Breast epithelium (tissue), 4 donors: Measurements from ENCODE around the gene RAB1A. TPM values are rescaled to one million over a fixed set of nuclear protein-coding genes. Genes with fewer than 3 reads are reported as not detected.

ENCODE experiments used
- DNase-seq, 2 donors: peaks; one replicate each; pipeline ENCODE4 v3.0.0-alpha.2; 2019; ENCODE audit warnings: low spot score in 2 of 2
- H3K27ac ChIP-seq, 2 donors: fragments of 200-600 bp; sonication (generic) in 1 of 2; one replicate each; pipeline ENCODE4 v1.5.1; 2016 to 2019; ENCODE audit warnings: mild to moderate bottlenecking in 1 of 2
- H3K27me3 ChIP-seq, 2 donors: fragments of 200-600 bp; sonication (generic) in 1 of 2; one replicate each; pipeline versions ENCODE4 v1.5.1 to v1.6.0; 2017 to 2019; ENCODE audit warnings: control low read depth in 1 of 2, mild to moderate bottlenecking in 1 of 2
- H3K36me3 ChIP-seq: fragments of 200-600 bp; one replicate; pipeline ENCODE4 v1.5.1; 2019
- H3K4me1 ChIP-seq, 2 donors: fragments of 200-600 bp; sonication (generic); one replicate each; pipeline ENCODE4 v1.5.1; 2016 to 2019; ENCODE audit warnings: control low read depth in 1 of 2
- H3K4me3 ChIP-seq, 3 donors: fragments of 200-600 bp; sonication (generic); 1 replicate in 2 of 3; 2 replicates in 1 of 3; pipeline ENCODE4 v1.5.1; 2016 to 2019; ENCODE audit warnings: mild to moderate bottlenecking in 3 of 3, moderate library complexity in 2 of 3
- H3K9me3 ChIP-seq, 2 donors: fragments of 200-600 bp; sonication (generic) in 1 of 2; one replicate each; pipeline ENCODE4 v1.5.1; 2016 to 2019; ENCODE audit warnings: control low read depth in 1 of 2
- CTCF ChIP-seq, 3 donors: fragments of 450-650 bp; IDR thresholded peaks; one replicate each; pipeline ENCODE4 v1.5.1; 2016 to 2017; ENCODE audit warnings: antibody characterized with exemption in 3 of 3, mild to moderate bottlenecking in 3 of 3, moderate library complexity in 3 of 3
- POLR2A ChIP-seq: fragments of 450-650 bp; IDR thresholded peaks from one replicate; pipeline ENCODE4 v1.6.1; 2016; ENCODE audit warnings: antibody characterized with exemption, mild to moderate bottlenecking, moderate library complexity
- POLR2AphosphoS5 ChIP-seq, 3 donors: sonication (generic); formaldehyde crosslinking; IDR thresholded peaks; one replicate each; pipeline ENCODE4 v1.6.1; 2017; ENCODE audit warnings: antibody characterized with exemption in 3 of 3
- intact Hi-C: fragments of 100-400 bp; cut with DNase I; formaldehyde crosslinking; loops from one replicate; pipeline ENCODE4 v1.15.1; 2023; ENCODE audit warnings: low total_unique reads
- total RNA-seq, 3 donors: library from RNA; depleted of rRNA; stranded (reverse); fragments of >200 nt; gene quantifications; one replicate each; pipeline ENCODE4 v1.1.0, GENCODE V29; 2016

The RAB1A gene
- total RNA-seq, 3 donors from 2014 or later: 86.1 to 107 (median 89.5) TPM

- TF ChIP-seq POLR2AphosphoS5 (IDR thresholded peaks at IDR 0.05): no peak
- no peak for TF ChIP-seq POLR2A
- no peak for TF ChIP-seq CTCF (IDR thresholded peaks at IDR 0.05)
- DNase-seq: no peak
- no peaks in the 10 kb centered on the region for H3K36me3 ChIP-seq
- no peaks in the 10 kb centered on the region for H3K27me3 ChIP-seq
- H3K4me1 ChIP-seq: peaks cover 8 to 32% of the 10 kb centered on the region in 2 donors
- intact Hi-C loops: no loop called here
- peak overlapping the region; percentile 43 to 54 for H3K27ac ChIP-seq
- no peaks in the 10 kb centered on the region for H3K9me3 ChIP-seq
- H3K4me3 ChIP-seq: no peak overlapping the region
These were observed 57.5 kb downstream of the RAB1A start for GRCh38 chr2:65072181-65072970.

GRCh38 chr2:65071499-65072180, 58.3 kb downstream of the RAB1A start:
- no peaks in the 10 kb centered on the region for H3K27me3 ChIP-seq
- no peaks in the 10 kb centered on the region for H3K36me3 ChIP-seq
- TF ChIP-seq POLR2A (no peak), CTCF (IDR thresholded peaks at IDR 0.05) (peak in 1 of 3 donors; percentile 12), POLR2AphosphoS5 (IDR thresholded peaks at IDR 0.05) (no peak)
- H3K4me3 ChIP-seq: no peak overlapping the region
- H3K27ac ChIP-seq: peak overlapping the region; percentile 43 to 54
- no peaks in the 10 kb centered on the region for H3K9me3 ChIP-seq
- peaks cover 8 to 33% of the 10 kb centered on the region in 2 donors for H3K4me1 ChIP-seq
- intact Hi-C loops: no loop called here
- no peak for DNase-seq

- Histone ChIP-seq H3K36me3 (no peaks in the 10 kb centered on the region), H3K9me3 (no peaks in the 10 kb centered on the region), H3K27ac (peak overlapping the region; percentile 77 to 82), H3K4me3 (no peak overlapping the region), H3K4me1 (peaks cover 8 to 29% of the 10 kb centered on the region in 2 donors), H3K27me3 (no peaks in the 10 kb centered on the region)
- intact Hi-C loops: no loop called here
- TF ChIP-seq POLR2A: no peak
- TF ChIP-seq CTCF (IDR thresholded peaks at IDR 0.05): no peak
- no peak for TF ChIP-seq POLR2AphosphoS5 (IDR thresholded peaks at IDR 0.05)
- DNase-seq: no peak
These were observed 59.0 kb downstream of the RAB1A start for GRCh38 chr2:65070856-65071255.

DNA sequence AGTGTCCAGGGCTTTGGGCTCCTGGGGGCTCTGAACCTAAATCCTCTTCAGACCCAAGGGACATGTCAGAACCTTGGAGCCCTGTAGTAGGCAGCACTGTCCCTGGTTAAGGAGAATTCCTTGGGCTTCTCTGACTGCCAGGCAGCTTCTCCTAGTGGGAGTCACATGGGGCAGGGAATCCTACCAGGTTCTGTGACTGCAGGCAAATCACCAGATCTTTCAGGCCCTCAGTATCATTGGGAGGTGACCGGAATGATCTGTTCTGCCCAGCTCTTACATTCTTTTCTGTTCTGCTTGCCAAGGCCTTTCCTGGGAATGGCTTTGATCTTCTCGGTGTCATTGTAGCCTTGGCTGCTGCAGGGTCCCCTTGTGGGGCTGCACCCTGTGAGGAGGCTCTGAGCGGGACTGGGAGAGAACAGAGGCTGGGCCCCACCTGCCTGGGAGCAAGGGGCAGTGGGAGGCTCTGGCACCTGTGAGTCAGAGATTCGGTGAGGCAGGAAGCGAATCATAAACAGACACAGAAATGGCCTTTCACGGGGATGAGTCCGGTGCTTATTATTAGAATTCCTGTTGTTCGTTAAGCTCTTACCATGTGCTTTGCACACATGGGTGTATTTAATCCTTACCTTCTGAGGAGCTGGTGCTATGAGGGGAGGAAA, 59.6 kb downstream of the RAB1A start:
- intact Hi-C loops: no loop called here
- Histone ChIP-seq H3K27ac (peak overlapping the region; percentile 77 to 82), H3K4me1 (peaks cover 8 to 27% of the 10 kb centered on the region in 2 donors), H3K27me3 (no peaks in the 10 kb centered on the region), H3K4me3 (no peak overlapping the region), H3K36me3 (no peaks in the 10 kb centered on the region), H3K9me3 (no peaks in the 10 kb centered on the region)
- TF ChIP-seq POLR2A (no peak), CTCF (IDR thresholded peaks at IDR 0.05) (peak in 1 of 3 donors; percentile 27), POLR2AphosphoS5 (IDR thresholded peaks at IDR 0.05) (no peak)
- DNase-seq: peak in 1 of 2 donors; percentile 53
